ENCODE measurements around the gene GNG5.

- TF ChIP-seq POLR2A (IDR thresholded peaks at IDR 0.05) (no peak), CTCF (IDR thresholded peaks at IDR 0.05) (no peak)
Measured at GRCh38 chr1:84496498-84496897, 9.9 kb downstream of the GNG5 start.
